Epithelial cell of prostate (primary cell): ENCODE data around the gene RTL9.
"Not testable (repeated sequence)": the region's sequence is repeated elsewhere in the genome, so short reads cannot be mapped to it uniquely, and the experiment has no call there.

Experiments
- DNase-seq: peaks from one replicate; pipeline ENCODE4 v3.0.0-alpha.2; 2011; ENCODE audit warnings: low read depth, low spot score
- H3K27ac ChIP-seq: fragments of 450-650 bp; 2 replicates; pipeline ENCODE4 v1.5.1; 2017; ENCODE audit warnings: mild to moderate bottlenecking

Gene RTL9

GRCh38 chrX:110358548-110358947 is at the start of gene RTL9:
Gene RTL9 (plus strand): TSS chrX:110358848. CDS start chrX:110450618, 91,770 bp downstream.
- no peak for DNase-seq
- no peak within 1 kb of the TSS for H3K27ac ChIP-seq

GRCh38 chrX:110310000-110310790 is 48.5 kb upstream of the RTL9 start:
- no peak for DNase-seq
- no peak overlapping the region for H3K27ac ChIP-seq

- no peak overlapping the region for H3K27ac ChIP-seq
These were observed 47.8 kb upstream of the RTL9 start for GRCh38 chrX:110310896-110311295.

GRCh38 chrX:110311437-110312230 is 47.0 kb upstream of the RTL9 start:
- DNase-seq, result no peak
- H3K27ac ChIP-seq, result no peak overlapping the region

More at GRCh38 chrX:110310896-110311295, 47.8 kb upstream of the RTL9 start:
- DNase-seq, result no peak

GRCh38 chrX:110315551-110315950 is 43.1 kb upstream of the RTL9 start:
- H3K27ac ChIP-seq, result no peak overlapping the region
- no peak for DNase-seq

- peak overlapping the region; percentile 70 for H3K27ac ChIP-seq
- DNase-seq, result no peak
These were observed 42.1 kb upstream of the RTL9 start for GRCh38 chrX:110316351-110317060.

GRCh38 chrX:110317061-110317819 is 41.4 kb upstream of the RTL9 start:
- peak overlapping the region; percentile 70 for H3K27ac ChIP-seq
- DNase-seq, result no peak

GRCh38 chrX:110317820-110318663 is 40.6 kb upstream of the RTL9 start, which contains the start of gene AMMECR1:
Gene AMMECR1 (minus strand): TSS chrX:110318085. CDS start chrX:110318071, 14 bp downstream.
- peak within 1 kb of the TSS; percentile 70 for H3K27ac ChIP-seq
- peak; percentile 12 for DNase-seq

GRCh38 chrX:110318664-110318968 is 40.0 kb upstream of the RTL9 start:
- peak overlapping the region; percentile 70 for H3K27ac ChIP-seq
- DNase-seq, result no peak

GRCh38 chrX:110320381-110320987 is 38.2 kb upstream of the RTL9 start:
- no peak overlapping the region for H3K27ac ChIP-seq
- DNase-seq, result no peak

GRCh38 chrX:110321081-110321480 is 37.6 kb upstream of the RTL9 start:
- DNase-seq, result no peak
- H3K27ac ChIP-seq, result no peak overlapping the region

GRCh38 chrX:110321670-110322069 is 37.0 kb upstream of the RTL9 start:
- no peak overlapping the region for H3K27ac ChIP-seq
- DNase-seq, result no peak

- no peak overlapping the region for H3K27ac ChIP-seq
- no peak for DNase-seq
These were observed 36.0 kb upstream of the RTL9 start for GRCh38 chrX:110322603-110323002.

- no peak overlapping the region for H3K27ac ChIP-seq
- no peak for DNase-seq
These were observed 31.9 kb upstream of the RTL9 start for GRCh38 chrX:110326712-110327111.

- DNase-seq, result no peak
- H3K27ac ChIP-seq, result no peak overlapping the region
These were observed 31.3 kb upstream of the RTL9 start for GRCh38 chrX:110327336-110327735.

GRCh38 chrX:110328613-110329012 is 30.0 kb upstream of the RTL9 start:
- not testable (repeated sequence) for H3K27ac ChIP-seq, DNase-seq

GRCh38 chrX:110331444-110332030 is 27.1 kb upstream of the RTL9 start:
- H3K27ac ChIP-seq, result no peak overlapping the region
- no peak for DNase-seq

- not testable (repeated sequence) for H3K27ac ChIP-seq, DNase-seq
These were observed 25.2 kb upstream of the RTL9 start for GRCh38 chrX:110333458-110333857.
